ENCODE data around the gene ANKRD11.

DNA sequence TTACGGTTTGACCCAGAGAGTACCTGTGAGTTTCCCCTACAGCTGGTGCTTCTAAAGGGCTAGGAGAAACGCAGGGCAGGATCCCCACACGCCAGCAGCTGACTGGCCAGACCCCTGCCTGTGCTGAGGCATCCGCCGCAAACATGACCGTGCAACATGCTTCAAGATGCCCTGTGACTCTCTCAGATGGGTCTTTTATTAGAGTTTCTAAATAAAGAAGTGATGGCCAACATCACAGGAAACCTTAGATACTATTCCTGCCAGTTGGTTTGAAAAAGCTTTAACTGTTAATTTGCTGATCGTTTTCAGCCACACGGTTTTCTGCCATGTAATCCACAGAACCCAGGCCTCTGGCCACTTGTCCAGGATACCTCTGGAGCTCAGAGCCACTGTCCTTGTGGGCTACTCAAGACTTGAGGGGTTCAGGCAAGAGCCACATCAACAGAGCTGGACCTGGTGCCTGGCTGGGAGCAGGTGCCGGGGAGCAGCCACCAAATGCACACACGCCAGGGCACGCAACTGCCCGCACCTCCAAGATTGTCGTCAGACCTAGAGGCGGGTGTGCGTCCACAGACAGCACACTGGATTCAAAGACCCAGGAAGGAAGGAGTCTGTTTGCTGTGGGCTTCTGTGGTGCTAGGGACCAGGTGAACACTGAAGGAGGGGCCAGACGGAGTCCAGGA lies 154.4 kb downstream of the ANKRD11 start:
- no peak for TF ChIP-seq EZH2phosphoT487 (conservative IDR thresholded peaks at IDR 0.05; ENCODE audit: low read length)
- TF ChIP-seq, protein P1, sequence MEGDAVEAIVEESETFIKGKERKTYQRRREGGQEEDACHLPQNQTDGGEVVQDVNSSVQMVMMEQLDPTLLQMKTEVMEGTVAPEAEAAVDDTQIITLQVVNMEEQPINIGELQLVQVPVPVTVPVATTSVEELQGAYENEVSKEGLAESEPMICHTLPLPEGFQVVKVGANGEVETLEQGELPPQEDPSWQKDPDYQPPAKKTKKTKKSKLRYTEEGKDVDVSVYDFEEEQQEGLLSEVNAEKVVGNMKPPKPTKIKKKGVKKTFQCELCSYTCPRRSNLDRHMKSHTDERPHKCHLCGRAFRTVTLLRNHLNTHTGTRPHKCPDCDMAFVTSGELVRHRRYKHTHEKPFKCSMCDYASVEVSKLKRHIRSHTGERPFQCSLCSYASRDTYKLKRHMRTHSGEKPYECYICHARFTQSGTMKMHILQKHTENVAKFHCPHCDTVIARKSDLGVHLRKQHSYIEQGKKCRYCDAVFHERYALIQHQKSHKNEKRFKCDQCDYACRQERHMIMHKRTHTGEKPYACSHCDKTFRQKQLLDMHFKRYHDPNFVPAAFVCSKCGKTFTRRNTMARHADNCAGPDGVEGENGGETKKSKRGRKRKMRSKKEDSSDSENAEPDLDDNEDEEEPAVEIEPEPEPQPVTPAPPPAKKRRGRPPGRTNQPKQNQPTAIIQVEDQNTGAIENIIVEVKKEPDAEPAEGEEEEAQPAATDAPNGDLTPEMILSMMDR (IDR thresholded peaks at IDR 0.05; ENCODE audit: insufficient read depth, low read length, poor library complexity, severe bottlenecking), result no peak

Data from SU-DHL-6 (cell line).